Measurements from ENCODE around the gene TACR2.

The TACR2 gene

DNA sequence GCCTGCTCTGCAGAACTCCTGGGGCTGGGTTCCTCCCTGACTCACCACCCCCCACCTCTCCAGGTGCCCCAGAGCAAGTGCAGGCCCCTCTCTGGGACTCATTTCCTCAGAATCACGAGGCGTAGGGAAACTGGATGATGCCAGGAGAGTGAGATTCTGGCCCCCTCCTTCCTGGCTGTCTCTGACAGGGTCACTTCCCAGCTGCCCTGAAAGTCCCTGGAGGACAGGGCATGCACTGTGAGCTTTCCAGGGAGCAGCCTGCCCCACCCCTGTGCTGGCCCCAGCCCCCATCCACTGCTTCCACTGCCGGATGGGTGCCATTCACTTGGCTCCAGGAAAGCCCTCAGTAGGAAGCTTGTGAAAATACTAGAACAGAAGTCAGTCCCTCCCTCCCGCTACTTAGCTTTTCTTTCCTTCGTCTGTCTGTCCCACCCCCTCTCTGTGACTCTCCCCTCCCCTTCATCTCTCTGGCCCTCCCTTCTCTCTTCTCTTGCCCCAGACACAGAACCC lies 10.4 kb downstream of the TACR2 start:
- POLR2A ChIA-PET: no interaction called here
- TF ChIP-seq SP1 (IDR thresholded peaks at IDR 0.05) (no peak), BHLHE40 (IDR thresholded peaks at IDR 0.05; ENCODE audit: borderline replicate concordance) (no peak), FOXA1 (IDR thresholded peaks at IDR 0.05) (no peak), ELF4 (IDR thresholded peaks at IDR 0.05) (no peak), ARNT (IDR thresholded peaks at IDR 0.05) (no peak), FOXK2 (IDR thresholded peaks at IDR 0.05) (no peak), FOXM1 (IDR thresholded peaks at IDR 0.05; ENCODE audit: borderline replicate concordance) (no peak), HDGF (IDR thresholded peaks at IDR 0.05; ENCODE audit: borderline replicate concordance) (no peak), CTBP1 (IDR thresholded peaks at IDR 0.05; ENCODE audit: borderline replicate concordance) (no peak), LEF1 (IDR thresholded peaks at IDR 0.05; ENCODE audit: borderline replicate concordance) (no peak), ZNF384 (IDR thresholded peaks at IDR 0.05) (no peak), L3MBTL2 (conservative IDR thresholded peaks at IDR 0.05) (no peak), SUZ12 (IDR thresholded peaks at IDR 0.05) (no peak), NFRKB (IDR thresholded peaks at IDR 0.05) (no peak), TARDBP (IDR thresholded peaks at IDR 0.05) (no peak)
- TF ChIP-seq, protein P1, sequence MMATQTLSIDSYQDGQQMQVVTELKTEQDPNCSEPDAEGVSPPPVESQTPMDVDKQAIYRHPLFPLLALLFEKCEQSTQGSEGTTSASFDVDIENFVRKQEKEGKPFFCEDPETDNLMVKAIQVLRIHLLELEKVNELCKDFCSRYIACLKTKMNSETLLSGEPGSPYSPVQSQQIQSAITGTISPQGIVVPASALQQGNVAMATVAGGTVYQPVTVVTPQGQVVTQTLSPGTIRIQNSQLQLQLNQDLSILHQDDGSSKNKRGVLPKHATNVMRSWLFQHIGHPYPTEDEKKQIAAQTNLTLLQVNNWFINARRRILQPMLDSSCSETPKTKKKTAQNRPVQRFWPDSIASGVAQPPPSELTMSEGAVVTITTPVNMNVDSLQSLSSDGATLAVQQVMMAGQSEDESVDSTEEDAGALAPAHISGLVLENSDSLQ (IDR thresholded peaks at IDR 0.05): no peak
- no peak for DNase-seq (ENCODE audit: extremely low spot score)
- CTCF ChIA-PET: interaction anchor here (0.6 to 3.0 kb wide), 5 partner anchors 14 to 388 kb away, joined by 3 to 12 read pairs (median 3); no protein-coding TSS in a partner anchor

DNA sequence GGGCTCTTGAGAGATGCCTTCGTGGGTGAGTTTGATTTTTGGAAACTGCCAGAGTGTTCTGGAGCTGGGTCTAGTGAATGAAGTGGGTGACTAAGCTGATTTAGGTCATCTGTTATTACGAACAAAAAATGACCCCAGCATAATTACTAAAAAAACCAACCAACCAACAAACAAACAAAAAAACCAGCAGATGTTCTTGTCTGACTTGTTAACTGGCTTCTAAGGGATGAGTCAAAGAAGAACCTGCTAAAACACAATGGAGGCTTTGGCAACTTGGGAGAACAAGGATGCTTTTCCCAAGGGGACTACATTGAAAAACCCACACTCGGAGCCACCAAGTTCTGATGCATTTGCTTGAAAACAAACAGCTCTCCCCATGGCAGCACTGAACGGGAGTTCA lies 11.5 kb downstream of the TACR2 start:
- ChIA-PET CTCF (interaction anchor here (0.6 kb wide), 1 partner anchor 102 kb away, joined by 3 read pairs; no protein-coding TSS in a partner anchor), POLR2A (no interaction called here)
- TF ChIP-seq FOXM1 (IDR thresholded peaks at IDR 0.05; ENCODE audit: borderline replicate concordance) (no peak), LEF1 (IDR thresholded peaks at IDR 0.05; ENCODE audit: borderline replicate concordance) (no peak), ZNF384 (IDR thresholded peaks at IDR 0.05) (no peak), ELF4 (IDR thresholded peaks at IDR 0.05) (no peak), FOXA1 (IDR thresholded peaks at IDR 0.05) (no peak)
- DNase-seq (ENCODE audit: extremely low spot score): no peak

DNA sequence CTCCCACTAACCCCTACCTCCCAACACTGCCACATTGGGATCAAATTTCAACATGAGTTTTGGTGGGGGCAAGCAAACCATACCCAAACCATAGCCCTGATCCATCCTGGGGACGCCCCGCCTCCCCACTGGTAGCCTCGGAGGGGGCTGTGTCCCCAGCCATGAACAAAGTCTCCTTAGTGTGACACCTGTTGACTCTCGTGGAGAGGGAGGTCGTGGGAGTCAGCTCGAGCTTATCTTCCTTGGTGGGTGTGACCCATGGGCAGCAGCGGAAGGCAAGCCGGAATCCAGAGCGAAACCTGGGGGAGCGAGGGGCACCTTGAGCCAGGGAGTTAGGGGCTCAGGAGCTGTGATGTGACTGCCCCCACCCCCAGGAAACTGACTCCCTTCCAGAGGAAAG lies 11.9 kb downstream of the TACR2 start:
- DNase-seq (ENCODE audit: extremely low spot score): no peak
- TF ChIP-seq, protein P1 (IDR thresholded peaks at IDR 0.05): no peak
- TF ChIP-seq HDGF (IDR thresholded peaks at IDR 0.05; ENCODE audit: borderline replicate concordance): no peak
- no peak for TF ChIP-seq L3MBTL2 (conservative IDR thresholded peaks at IDR 0.05)
- TF ChIP-seq FOXM1 (IDR thresholded peaks at IDR 0.05; ENCODE audit: borderline replicate concordance): no peak
- no peak for TF ChIP-seq LEF1 (IDR thresholded peaks at IDR 0.05; ENCODE audit: borderline replicate concordance)
- TF ChIP-seq ARNT (IDR thresholded peaks at IDR 0.05): no peak
- ChIA-PET CTCF (interaction anchor here (0.6 kb wide), 1 partner anchor 102 kb away, joined by 3 read pairs; no protein-coding TSS in a partner anchor), POLR2A (no interaction called here)

DNA sequence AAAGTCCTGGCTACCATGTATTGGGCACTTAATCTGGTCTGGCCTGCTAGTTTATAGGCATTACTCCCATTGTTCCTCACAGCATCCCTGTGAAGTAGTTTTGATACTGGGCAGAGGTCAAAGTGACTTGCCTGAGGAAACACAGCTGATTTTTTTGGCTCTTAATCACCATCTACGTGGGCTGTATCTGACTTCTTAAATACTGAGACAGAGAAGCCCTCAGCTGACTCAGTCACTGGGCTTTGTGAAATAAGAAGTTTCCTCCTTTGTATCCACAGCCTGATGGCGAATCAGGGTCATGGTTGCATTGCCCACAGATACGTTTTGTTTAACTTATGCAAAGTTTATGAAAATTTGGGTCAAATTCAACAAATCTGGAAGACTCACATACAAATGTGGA lies 13.2 kb downstream of the TACR2 start:
- POLR2A ChIA-PET: no interaction called here
- TF ChIP-seq NFRKB (IDR thresholded peaks at IDR 0.05): no peak
- DNase-seq (ENCODE audit: extremely low spot score): no peak
- CTCF ChIA-PET: no interaction called here

DNA sequence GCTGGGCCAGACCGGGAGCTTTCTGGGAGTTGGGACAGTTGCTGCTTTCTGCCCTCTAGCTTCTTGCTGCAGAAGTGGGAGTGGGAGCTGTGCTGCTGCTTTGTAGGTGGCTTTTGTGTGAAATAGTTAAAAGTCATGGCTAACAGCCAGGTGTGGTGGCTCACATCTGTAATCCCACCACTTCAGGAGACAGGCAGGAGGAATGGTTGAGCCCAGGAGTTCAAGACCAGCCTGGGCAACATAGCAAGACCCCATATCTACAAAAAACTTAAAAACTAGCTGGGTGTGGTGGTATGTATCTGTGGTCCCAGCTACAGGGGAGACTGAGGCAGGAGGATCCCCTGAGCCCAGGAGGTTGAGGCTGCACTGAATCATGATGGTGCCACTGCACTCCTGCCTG lies 13.7 kb downstream of the TACR2 start:
- POLR2A ChIA-PET: no interaction called here
- CTCF ChIA-PET: no interaction called here
- TF ChIP-seq BHLHE40 (IDR thresholded peaks at IDR 0.05; ENCODE audit: borderline replicate concordance) (no peak), FOXA1 (IDR thresholded peaks at IDR 0.05) (no peak), ARNT (IDR thresholded peaks at IDR 0.05) (no peak), SUZ12 (IDR thresholded peaks at IDR 0.05) (no peak), SP1 (IDR thresholded peaks at IDR 0.05) (no peak), FOXM1 (IDR thresholded peaks at IDR 0.05; ENCODE audit: borderline replicate concordance) (no peak), LEF1 (IDR thresholded peaks at IDR 0.05; ENCODE audit: borderline replicate concordance) (no peak), ZNF384 (IDR thresholded peaks at IDR 0.05) (no peak), FOXK2 (IDR thresholded peaks at IDR 0.05) (no peak), TARDBP (IDR thresholded peaks at IDR 0.05) (no peak), CTBP1 (IDR thresholded peaks at IDR 0.05; ENCODE audit: borderline replicate concordance) (no peak)
- no peak for DNase-seq (ENCODE audit: extremely low spot score)

DNA sequence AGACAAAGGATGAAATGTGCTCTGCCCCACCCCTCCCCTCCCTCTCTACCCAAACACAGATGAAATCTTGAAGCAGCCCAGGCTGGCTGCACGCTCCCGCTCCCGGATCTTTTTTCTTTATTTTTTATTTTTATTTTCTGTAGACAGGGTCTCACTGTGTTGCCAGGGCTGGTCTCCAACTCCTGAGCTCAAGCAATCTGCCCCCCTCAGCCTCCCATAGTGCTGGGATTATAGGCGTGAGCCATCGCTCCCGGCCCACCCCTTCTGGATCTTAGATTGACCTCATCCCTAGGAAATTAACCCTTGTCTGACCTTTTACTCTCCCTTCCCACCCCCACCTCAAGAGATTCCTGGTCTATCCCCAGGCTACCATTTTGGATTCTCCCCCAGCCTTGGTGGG lies 14.3 kb downstream of the TACR2 start:
- CTCF ChIA-PET: no interaction called here

DNA sequence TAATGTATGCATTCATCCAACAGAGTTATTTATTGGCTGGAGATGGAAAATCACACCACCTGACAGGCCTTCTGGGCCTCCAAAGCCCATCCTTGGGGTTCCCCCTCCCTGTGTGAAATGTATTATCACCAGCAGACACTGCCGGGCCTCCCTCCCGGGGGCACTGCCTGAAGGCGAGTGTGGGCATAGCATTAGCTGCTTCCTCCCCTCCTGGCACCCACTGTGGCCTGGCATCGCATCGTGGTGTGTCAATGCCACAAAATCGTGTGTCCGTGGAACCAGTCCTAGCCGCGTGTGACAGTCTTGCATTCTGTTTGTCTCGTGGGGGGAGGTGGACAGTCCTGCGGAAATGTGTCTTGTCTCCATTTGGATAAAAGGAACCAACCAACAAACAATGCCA lies 15.3 kb downstream of the TACR2 start:
- ChIA-PET POLR2A (no interaction called here), CTCF (no interaction called here)
- DNase-seq (ENCODE audit: extremely low spot score): no peak

More for the DNA sequence above, 14.3 kb downstream of the TACR2 start:
- POLR2A ChIA-PET: no interaction called here
- TF ChIP-seq TARDBP (IDR thresholded peaks at IDR 0.05) (no peak), FOXA1 (IDR thresholded peaks at IDR 0.05) (no peak), ZNF384 (IDR thresholded peaks at IDR 0.05) (no peak), SP1 (IDR thresholded peaks at IDR 0.05) (no peak), FOXK2 (IDR thresholded peaks at IDR 0.05) (no peak), HDGF (IDR thresholded peaks at IDR 0.05; ENCODE audit: borderline replicate concordance) (no peak)
- no peak for DNase-seq (ENCODE audit: extremely low spot score)

More for the DNA sequence above, 15.3 kb downstream of the TACR2 start:
- TF ChIP-seq TARDBP (IDR thresholded peaks at IDR 0.05) (no peak), ZNF384 (IDR thresholded peaks at IDR 0.05) (no peak), LEF1 (IDR thresholded peaks at IDR 0.05; ENCODE audit: borderline replicate concordance) (no peak), FOXA1 (IDR thresholded peaks at IDR 0.05) (no peak), L3MBTL2 (conservative IDR thresholded peaks at IDR 0.05) (no peak), FOXK2 (IDR thresholded peaks at IDR 0.05) (no peak), HDGF (IDR thresholded peaks at IDR 0.05; ENCODE audit: borderline replicate concordance) (no peak), ARNT (IDR thresholded peaks at IDR 0.05) (no peak), SUZ12 (IDR thresholded peaks at IDR 0.05) (no peak), ELF4 (IDR thresholded peaks at IDR 0.05) (no peak)
- TF ChIP-seq, protein P1 (IDR thresholded peaks at IDR 0.05): no peak
